IPS-20b (cell line): ENCODE data around the gene IL12RB1.

Source experiments
- H3K27ac ChIP-seq: one replicate; pipeline ENCODE4 v1.5.1; 2013; ENCODE audit warnings: low read length
- H3K27me3 ChIP-seq: 2 replicates; pipeline ENCODE4 v1.6.1; 2013; ENCODE audit warnings: mild to moderate bottlenecking, low read length, inconsistent platforms; ENCODE audit not compliant: insufficient read depth
- H3K36me3 ChIP-seq: 2 replicates; pipeline ENCODE4 v1.6.1; 2013; ENCODE audit warnings: low read depth, mild to moderate bottlenecking, inconsistent platforms, low read length, moderate library complexity; ENCODE audit not compliant: insufficient read depth
- H3K4me1 ChIP-seq: 2 replicates; pipeline ENCODE4 v1.6.1; 2013; ENCODE audit warnings: mild to moderate bottlenecking, control low read depth, inconsistent platforms, low read length, moderate library complexity; ENCODE audit not compliant: insufficient read depth
- H3K4me3 ChIP-seq: 2 replicates; pipeline ENCODE4 v1.5.1; 2013; ENCODE audit warnings: mild to moderate bottlenecking, low read length, inconsistent platforms
- H3K9ac ChIP-seq: 2 replicates; pipeline ENCODE4 v1.6.1; 2013; ENCODE audit warnings: low read depth, mild to moderate bottlenecking, inconsistent platforms, low read length, moderate library complexity
- H3K9me3 ChIP-seq: 2 replicates; pipeline ENCODE4 v1.6.1; 2013; ENCODE audit warnings: mild to moderate bottlenecking, low read depth, low read length, inconsistent platforms; ENCODE audit not compliant: insufficient read depth

The IL12RB1 gene

DNA sequence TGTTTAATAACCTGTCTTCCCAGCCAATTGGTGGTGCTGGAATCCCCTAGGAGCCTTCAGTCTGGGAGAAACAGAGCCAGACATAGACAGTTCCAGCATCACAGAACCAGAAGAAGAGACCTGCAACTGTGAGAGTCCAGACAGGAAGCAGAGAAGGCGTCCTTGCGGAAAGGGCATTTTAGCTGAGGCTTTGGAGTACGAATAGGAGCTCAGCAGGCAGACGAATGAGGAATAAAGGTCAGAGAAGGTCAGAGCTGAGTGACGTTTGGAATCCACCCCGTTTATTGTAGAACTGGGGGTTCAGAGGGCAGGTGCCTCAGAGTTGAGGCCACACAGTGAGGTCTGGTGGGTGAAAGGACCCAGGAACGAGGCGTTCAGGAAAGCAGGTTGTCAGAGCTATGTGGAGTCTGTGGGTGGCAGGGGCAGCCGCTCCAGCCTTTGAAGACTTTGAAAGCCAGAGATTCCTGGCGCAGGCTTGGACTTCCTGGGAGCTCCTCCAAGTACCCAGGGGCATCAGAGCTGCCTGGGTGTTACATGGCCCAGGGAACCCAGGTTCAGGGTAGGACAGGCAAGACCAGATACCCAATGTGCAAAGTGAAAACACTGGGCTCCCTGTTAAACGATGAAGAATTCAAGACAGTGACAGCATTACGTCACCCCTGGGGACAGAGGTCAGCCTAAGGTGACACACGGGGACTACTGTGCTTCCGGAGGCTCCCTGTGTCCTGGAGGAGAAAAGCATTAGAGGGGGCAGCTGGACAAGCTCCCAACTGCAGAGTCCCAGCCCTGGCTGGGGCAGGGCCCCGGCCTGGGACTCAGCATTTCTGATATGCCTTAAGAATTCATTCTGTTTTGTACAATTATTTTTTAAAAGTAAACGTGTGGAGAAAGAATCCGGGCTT is 73.3 kb downstream of the IL12RB1 start:
- Histone ChIP-seq H3K27ac (no peak overlapping the region), H3K9ac (no peak overlapping the region), H3K36me3 (no peaks in the 10 kb centered on the region; the same call in 1 of the 2 replicates), H3K27me3 (no peaks in the 10 kb centered on the region), H3K4me3 (no peak overlapping the region), H3K4me1 (no peaks in the 10 kb centered on the region), H3K9me3 (no peaks in the 10 kb centered on the region)

DNA sequence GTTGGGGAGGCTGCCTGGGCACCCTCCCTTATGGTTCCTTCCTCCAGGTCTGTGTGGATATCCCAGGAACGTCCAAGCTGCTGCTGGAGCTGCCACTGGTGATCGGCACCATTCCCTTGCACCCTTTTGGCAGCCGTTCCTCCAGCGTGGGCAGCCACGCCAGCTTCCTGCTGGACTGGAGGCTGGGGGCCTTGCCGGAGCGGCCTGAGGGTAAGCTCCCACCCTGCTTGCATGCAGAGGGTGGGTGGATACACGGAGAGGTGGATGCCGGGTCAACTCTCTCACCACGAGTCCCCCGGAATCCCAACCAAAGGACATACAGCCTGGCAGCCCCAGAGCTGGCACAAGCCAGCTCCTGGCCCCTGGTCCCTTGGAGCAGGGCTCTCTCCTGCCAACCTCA is 76.6 kb downstream of the IL12RB1 start:
- Histone ChIP-seq H3K36me3 (no peaks in the 10 kb centered on the region; the same call in 1 of the 2 replicates), H3K9me3 (no peaks in the 10 kb centered on the region), H3K27ac (no peak overlapping the region), H3K4me1 (no peaks in the 10 kb centered on the region; the same call in 1 of the 2 replicates), H3K9ac (no peak overlapping the region), H3K27me3 (peaks cover 7% of the 10 kb centered on the region; the same call in 1 of the 2 replicates), H3K4me3 (no peak overlapping the region)

DNA sequence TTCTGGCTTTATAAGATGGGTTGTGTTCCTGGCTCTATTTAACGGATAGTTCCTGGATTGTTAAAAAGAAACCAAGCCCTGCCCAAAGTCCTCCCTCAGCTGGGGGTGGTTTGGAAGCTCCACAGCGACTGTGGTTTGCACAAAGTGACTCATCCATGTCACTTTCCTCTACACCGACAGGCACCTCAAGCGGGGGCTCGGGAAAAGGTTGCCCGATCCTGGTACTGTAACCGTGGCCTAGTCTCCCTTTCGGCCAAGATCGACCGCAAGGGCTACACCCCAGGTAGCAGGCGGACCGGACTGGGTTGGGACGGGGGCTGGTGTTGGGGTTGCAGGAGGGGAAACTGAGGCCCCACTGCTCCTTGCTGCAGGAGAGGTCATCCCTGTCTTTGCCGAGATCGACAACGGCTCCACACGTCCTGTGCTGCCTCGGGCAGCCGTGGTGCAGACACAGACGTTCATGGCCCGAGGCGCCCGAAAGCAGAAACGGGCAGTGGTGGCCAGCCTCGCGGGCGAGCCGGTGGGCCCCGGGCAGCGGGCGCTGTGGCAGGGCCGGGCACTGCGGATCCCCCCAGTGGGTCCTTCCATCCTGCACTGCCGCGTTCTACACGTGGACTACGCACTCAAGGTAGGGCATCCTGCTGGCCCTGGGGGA is 77.2 kb downstream of the IL12RB1 start:
- Histone ChIP-seq H3K27me3 (peaks cover 7% of the 10 kb centered on the region; the same call in 1 of the 2 replicates), H3K4me1 (no peaks in the 10 kb centered on the region; the same call in 1 of the 2 replicates), H3K36me3 (no peaks in the 10 kb centered on the region; the same call in 1 of the 2 replicates)

More for the DNA sequence above, 77.2 kb downstream of the IL12RB1 start:
- Histone ChIP-seq H3K27ac (no peak overlapping the region), H3K9me3 (no peaks in the 10 kb centered on the region), H3K4me3 (no peak overlapping the region), H3K9ac (no peak overlapping the region)
